Left colon (tissue), 2 donors: ENCODE results near the gene SLC15A5. TPM values are rescaled to one million over a fixed set of nuclear protein-coding genes. Genes with fewer than 3 reads are reported as not detected.

ENCODE experiments used
- ATAC-seq: fragments of 200-7000 bp; cut with Tn5 transposase; one replicate; pipeline ENCODE4 v1.9.1; 2020; ENCODE audit warnings: mild to moderate bottlenecking, moderate library complexity
- DNase-seq, 2 donors: peaks; one replicate each; pipeline ENCODE4 v3.0.0-alpha.2; 2020
- intact Hi-C, 2 donors: fragments of 100-400 bp; cut with DNase I in 1 of 2; cut with micrococcal nuclease in 1 of 2; formaldehyde crosslinking; loops; one replicate each; pipeline versions ENCODE4 v1.11.2 to v1.14.0; 2022; cut with DNase I, micrococcal nuclease
- total RNA-seq, 2 donors: library from RNA; stranded (reverse); fragmentation: NEBNext Ultra II Directional; extraction: Animal tissue kit (Norgen Biotek cat#: 25700); gene quantifications; one replicate each; pipeline ENCODE4 v1.2.1, GENCODE V29; 2021
- donor health status: DM: no; HTN: no; CAD: no.
- donor health status: DM: yes; HTN: yes; CAD: no.

Gene SLC15A5
- total RNA-seq, 2 donors from 2014 or later: not detected

DNA sequence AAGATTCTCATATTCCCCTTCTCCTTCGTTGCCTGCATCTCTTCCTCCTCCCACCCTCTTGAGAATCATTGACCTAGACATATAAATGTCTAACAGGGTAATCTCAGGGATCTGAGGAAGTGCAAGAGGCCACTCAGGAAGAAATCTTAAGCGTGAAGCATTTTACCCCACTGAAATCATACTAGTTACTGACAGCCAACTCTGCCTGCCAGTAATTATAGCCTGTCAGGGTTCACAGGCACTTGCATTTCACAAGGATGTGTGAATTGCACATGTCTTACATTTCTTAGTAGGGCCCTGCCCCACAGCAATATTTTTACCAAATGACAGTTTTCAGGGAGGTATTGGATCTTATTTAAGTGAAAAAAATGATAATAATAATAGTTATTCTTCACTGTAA is 127.2 kb downstream of the SLC15A5 start:
- intact Hi-C loops: no loop called here
- ATAC-seq (no peak), DNase-seq (no peak)

GRCh38 chr12:16148938-16149337 is 128.5 kb downstream of the SLC15A5 start:
- DNase-seq (no peak), ATAC-seq (no peak)
- intact Hi-C loops: no loop called here

Other genes with a start within 250 kb of the SLC15A5 start
- gene MGST1, start 70.0 kb upstream of the SLC15A5 start, total RNA-seq: 100 to 1,000 TPM; 333 to 354 TPM